RPMI7951 (cell line): ENCODE data around the gene SOX12. TPM values are rescaled to one million over a fixed set of nuclear protein-coding genes. Genes with fewer than 3 reads are reported as not detected.

ENCODE experiments used
- total RNA-seq: library from RNA; depleted of rRNA; stranded (reverse); fragments of >200 nt; shearing (Covaris generic); gene quantifications from 2 replicates; pipeline ENCODE4 v1.2.3, GENCODE V29; 2014; rRNA removed

Gene SOX12
- total RNA-seq, 1 experiment from 2014 or later = 3.1 TPM

Other genes with a start within 250 kb of the SOX12 start
- gene DEFB125, start 237.9 kb upstream of the SOX12 start, total RNA-seq = not detected in 2 replicates
- not detected in 2 replicates for gene DEFB126, start 183.0 kb upstream of the SOX12 start, total RNA-seq
- gene DEFB127, start 168.1 kb upstream of the SOX12 start, total RNA-seq = not detected in 2 replicates
- not detected in 2 replicates for gene DEFB128, start 135.8 kb upstream of the SOX12 start, total RNA-seq
- not detected in 2 replicates for gene DEFB129, start 98.3 kb upstream of the SOX12 start, total RNA-seq
- gene DEFB132, start 67.8 kb upstream of the SOX12 start, total RNA-seq = not detected in 2 replicates
- gene C20orf96, start 34.8 kb upstream of the SOX12 start, total RNA-seq = 1.4 and 2.4 TPM in 2 replicates
- 16.2 and 19.2 TPM in 2 replicates for gene ZCCHC3, start 28.0 kb upstream of the SOX12 start, total RNA-seq
- 92.3 and 111 TPM in 2 replicates for gene NRSN2, start 21.6 kb downstream of the SOX12 start, total RNA-seq
- gene TRIB3, start 55.2 kb downstream of the SOX12 start, total RNA-seq = 50.5 and 57.3 TPM in 2 replicates
- 106 and 141 TPM in 2 replicates for gene RBCK1, start 82.7 kb downstream of the SOX12 start, total RNA-seq
- gene TBC1D20, start 137.0 kb downstream of the SOX12 start, total RNA-seq = 35.3 and 38.1 TPM in 2 replicates
- gene CSNK2A1, start 218.2 kb downstream of the SOX12 start, total RNA-seq = 127 and 146 TPM in 2 replicates